Measurements from ENCODE around the gene USP7.

- TF ChIP-seq CTCF (IDR thresholded peaks at IDR 0.05) (no peak), POLR2A (IDR thresholded peaks at IDR 0.05) (no peak)
Measured at GRCh38 chr16:8921347-8921984, 42.2 kb downstream of the USP7 start.

Data from ovary (tissue), 3 donors.